T-helper 2 cell treated with Interferon-gamma antibody and Interleukin-4, amounts not matched to agents 100 ng/mL and 5 ng/mL, for 36 hours (primary cell): ENCODE data around the gene INPP5B. TPM values are rescaled to one million over a fixed set of nuclear protein-coding genes. Genes with fewer than 3 reads are reported as not detected.

ENCODE experiments used
- intact Hi-C: fragments of 100-400 bp; cut with micrococcal nuclease; formaldehyde crosslinking; loops from one replicate; pipeline ENCODE4 v1.15.1; 2023
- total RNA-seq: library from RNA; stranded (reverse); gene quantifications from 2 replicates; pipeline ENCODE4 v1.2.3, GENCODE V29; 2022

The INPP5B gene
- total RNA-seq, 1 donor from 2014 or later, result 32.8 TPM

DNA sequence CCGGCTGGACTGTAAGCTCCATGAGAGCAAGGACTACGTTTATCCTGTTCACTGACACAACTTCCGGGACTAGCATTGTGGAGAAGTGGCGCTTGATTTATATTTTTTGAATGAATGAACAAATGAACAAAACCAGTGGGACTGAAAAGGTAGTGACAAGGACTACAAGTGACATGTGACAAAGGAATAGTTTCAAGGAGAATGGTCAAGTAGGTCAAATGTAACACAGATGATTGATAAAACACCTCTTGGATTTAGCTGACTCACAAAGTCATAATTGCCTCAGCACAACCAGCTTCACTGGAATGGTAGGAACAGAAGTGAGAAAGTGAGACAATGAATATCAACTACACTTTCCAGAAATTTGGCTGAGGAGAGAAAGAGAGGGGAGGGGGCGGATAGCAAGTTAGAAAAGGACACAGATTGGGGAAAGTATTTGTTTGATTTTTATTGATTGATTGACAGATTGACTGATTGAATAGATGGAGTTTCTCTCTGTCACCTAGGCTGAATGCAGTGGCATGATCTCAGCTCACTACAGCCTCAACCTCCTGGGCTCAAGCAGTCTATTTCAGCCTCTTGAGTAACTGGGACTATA, 101.7 kb downstream of the INPP5B start:
- intact Hi-C loops, result no loop called here

- intact Hi-C loops, result no loop called here
Measured at GRCh38 chr1:37844536-37844935, 102.3 kb downstream of the INPP5B start.

DNA sequence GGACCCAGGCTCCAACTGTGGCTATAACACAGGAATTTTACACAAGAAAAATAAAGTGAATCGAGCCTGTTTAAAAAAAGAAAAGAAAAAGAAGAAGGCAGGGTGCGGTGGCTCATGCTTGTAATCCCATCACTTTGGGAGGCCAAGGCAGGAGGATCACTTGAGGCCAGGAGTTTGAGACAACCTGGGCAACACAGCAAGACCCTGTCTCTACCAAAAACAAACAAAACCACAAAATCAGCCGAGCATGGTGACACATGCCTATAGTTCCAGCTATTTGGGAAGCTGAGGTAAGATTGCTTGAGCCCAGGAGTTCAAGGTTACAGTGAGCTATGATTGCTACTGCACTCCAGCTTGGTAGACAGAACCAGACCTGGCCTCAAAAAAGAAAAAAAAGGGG, 105.2 kb downstream of the INPP5B start:
- intact Hi-C loops, result no loop called here

DNA sequence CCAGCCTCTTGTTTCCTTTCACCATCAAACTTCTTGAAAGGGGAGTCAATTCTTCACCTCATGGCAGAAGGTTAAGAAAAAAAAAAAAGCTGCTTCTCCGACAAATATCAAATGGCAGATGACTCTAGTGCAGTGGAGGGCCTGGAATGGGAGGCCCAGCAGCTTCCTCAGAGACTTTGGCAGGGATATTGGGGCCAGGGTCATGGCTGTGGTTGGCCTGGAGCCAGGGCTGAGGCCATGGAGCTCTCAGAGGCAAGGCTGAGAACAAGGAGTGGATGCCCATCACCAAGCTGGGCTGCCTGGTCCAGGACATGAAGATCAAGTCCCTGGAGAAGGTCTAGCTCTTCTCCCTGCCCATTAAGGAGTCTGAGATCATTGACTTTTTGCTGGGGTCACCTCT, 106.1 kb downstream of the INPP5B start:
- intact Hi-C loops, result no loop called here

GRCh38 chr1:37839676-37840075, 107.2 kb downstream of the INPP5B start:
- intact Hi-C loops, result no loop called here

DNA sequence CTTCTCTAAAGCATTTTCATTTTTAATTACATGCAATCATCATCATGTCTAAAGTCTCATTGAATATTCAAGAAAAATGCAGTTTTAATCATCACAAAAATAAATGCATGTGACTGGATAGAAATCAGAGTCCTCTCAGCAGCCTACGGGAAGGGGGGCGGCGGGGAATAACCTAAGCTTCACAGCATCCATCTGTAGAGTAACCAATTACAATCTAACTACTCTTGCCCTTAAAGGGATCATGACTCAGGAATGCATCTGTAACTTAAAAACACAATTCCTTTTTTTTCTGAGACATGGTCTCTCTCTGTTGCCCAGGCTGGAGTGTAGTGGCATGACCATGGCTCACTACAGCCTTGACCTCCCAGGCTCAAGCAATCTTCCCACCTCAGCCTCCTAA, 110.1 kb downstream of the INPP5B start:
- intact Hi-C loops, result no loop called here

GRCh38 chr1:37831809-37832208, 115.0 kb downstream of the INPP5B start:
- intact Hi-C loops, result no loop called here

DNA sequence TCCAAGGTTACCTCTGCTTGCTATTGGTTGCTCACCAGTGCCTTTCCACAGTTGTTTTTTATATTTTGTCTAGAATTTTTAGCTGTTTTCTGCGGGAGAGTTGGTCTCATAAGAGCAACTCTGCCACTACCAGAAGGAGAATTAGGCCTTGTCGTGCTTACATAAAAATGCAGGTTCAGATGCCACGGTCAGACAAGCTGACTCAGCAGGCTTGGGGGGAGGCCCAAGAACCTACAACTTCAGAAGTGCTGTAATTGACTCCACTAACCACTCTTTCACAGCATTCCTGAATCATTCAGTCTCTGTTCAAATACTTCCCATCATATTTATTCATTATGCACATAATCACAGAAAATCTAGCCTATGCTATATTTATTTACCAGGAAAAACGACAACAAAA, 115.7 kb downstream of the INPP5B start:
- intact Hi-C loops, result no loop called here

- intact Hi-C loops, result no loop called here
Measured at GRCh38 chr1:37828410-37829074, 118.3 kb downstream of the INPP5B start.

DNA sequence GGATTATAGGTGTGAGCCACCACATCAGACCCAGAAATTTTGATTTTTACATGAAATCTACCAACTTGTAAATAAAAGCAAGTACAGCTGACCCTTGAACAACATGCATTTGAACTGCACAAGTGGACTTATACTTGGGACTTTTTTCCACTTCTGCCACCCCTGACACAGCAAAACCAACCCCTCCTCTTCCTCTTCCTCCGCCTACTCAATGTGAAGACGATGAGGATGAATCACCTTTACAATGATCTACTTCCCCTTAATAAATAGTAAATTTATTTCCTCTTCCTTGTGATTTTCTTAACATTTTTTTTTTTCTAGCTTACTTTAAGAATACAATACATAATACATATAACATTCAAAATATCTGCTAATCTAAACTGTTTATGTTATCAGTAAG, 121.3 kb downstream of the INPP5B start:
- intact Hi-C loops, result no loop called here

DNA sequence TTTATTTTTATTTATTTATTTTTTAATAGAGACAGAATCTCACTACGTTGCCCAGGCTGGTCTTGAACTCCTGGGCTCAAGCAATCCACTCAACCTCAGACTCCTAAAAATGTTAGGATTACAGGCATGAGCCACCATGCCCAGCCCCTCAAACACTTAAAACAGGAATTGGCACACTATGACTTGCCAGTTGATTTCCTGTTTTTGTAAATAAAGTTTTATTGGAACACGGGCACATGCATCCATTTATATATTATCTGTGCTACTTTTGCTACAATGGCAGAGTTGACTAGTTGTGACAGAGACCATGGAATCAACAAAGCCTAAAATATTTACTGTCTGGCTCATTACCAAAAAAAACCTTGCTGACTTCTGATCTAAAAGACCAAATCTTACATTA, 122.9 kb downstream of the INPP5B start:
- intact Hi-C loops, result no loop called here

GRCh38 chr1:37822906-37823815, 123.7 kb downstream of the INPP5B start:
- intact Hi-C loops, result no loop called here

- intact Hi-C loops, result no loop called here
Measured at GRCh38 chr1:37821481-37821880, 125.4 kb downstream of the INPP5B start.

GRCh38 chr1:37817481-37817880, 129.4 kb downstream of the INPP5B start:
- intact Hi-C loops, result no loop called here

- intact Hi-C loops, result no loop called here
Measured at GRCh38 chr1:37814252-37814651, 132.6 kb downstream of the INPP5B start.

- intact Hi-C loops, result no loop called here
Measured at GRCh38 chr1:37813529-37814145, 133.2 kb downstream of the INPP5B start.

- intact Hi-C loops, result loop anchor here (1.0 to 2.0 kb wide), 2 partner anchors 49 to 120 kb away; no protein-coding TSS in a partner anchor
Measured at GRCh38 chr1:37811027-37811655, 135.7 kb downstream of the INPP5B start.
